ENCODE data around the gene TBX4.

The TBX4 gene

GRCh38 chr17:61452301-61453290, at the start of gene TBX4:
TBX4 (plus strand) TSS chr17:61452422; CDS start chr17:61456491, 4,069 bp downstream.
- no peaks in the 10 kb centered on the region for H3K36me3 Mint-ChIP-seq (ENCODE audit: low read depth)
- peaks cover 34% of the 10 kb centered on the region for H3K4me1 Mint-ChIP-seq (ENCODE audit: low read depth)
- H3K27ac Mint-ChIP-seq, result no peak within 1 kb of the TSS
- peaks cover 87% of the 10 kb centered on the region for H3K27me3 Mint-ChIP-seq
- intact Hi-C loops (cut with micrococcal nuclease), result no loop called here
- peak within 1 kb of the TSS; percentile 52 for H3K4me3 Mint-ChIP-seq
- no peaks in the 10 kb centered on the region for H3K9me3 Mint-ChIP-seq

DNA sequence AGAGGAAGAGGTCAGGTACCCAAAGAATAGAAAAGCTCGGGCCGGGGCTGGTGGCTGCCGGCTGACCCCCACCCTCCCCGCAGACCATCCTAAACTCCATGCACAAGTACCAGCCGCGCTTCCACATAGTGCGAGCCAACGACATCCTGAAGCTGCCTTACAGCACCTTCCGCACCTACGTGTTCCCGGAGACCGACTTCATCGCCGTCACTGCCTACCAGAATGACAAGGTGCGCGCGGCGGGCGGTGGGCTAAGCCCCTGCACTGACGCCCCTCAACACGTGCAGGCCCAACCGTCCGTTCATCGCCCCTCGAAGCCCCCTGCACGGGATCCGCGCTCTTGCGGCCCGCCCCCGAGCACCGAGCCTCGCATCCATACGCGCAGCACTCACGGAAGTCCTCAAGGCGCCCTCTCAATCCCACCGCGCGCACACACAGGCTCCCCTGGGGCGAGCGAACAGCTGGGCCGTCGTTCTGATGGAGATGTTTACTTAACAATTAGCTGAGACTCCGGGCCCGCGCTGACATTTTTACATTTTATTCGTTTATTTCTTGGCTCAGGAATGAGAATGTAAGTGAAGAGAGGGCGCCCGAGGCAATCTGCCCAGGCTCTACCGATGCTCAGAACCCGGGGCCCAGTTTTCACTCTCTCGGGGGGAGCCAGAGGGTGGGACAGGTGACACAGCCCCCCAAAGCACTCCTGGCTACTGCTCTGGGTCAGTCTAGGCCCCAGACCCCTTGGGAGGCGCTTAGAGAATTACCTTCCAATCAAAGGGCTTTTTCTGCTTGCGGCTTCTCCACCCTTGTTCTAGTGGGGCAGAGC, 49.0 kb upstream of the TBX4 start:
- peaks cover 49% of the 10 kb centered on the region for H3K4me1 Mint-ChIP-seq (ENCODE audit: low read depth)
- H3K9me3 Mint-ChIP-seq, result no peaks in the 10 kb centered on the region
- H3K4me3 Mint-ChIP-seq, result no peak overlapping the region
- H3K36me3 Mint-ChIP-seq (ENCODE audit: low read depth), result no peaks in the 10 kb centered on the region
- peaks cover 89% of the 10 kb centered on the region for H3K27me3 Mint-ChIP-seq
- intact Hi-C loops (cut with micrococcal nuclease), result no loop called here
- H3K27ac Mint-ChIP-seq, result no peak overlapping the region

GRCh38 chr17:61403801-61404662, 48.2 kb upstream of the TBX4 start:
- Mint-ChIP-seq H3K27me3 (peaks cover 88% of the 10 kb centered on the region), H3K27ac (no peak overlapping the region), H3K9me3 (no peaks in the 10 kb centered on the region), H3K4me1 (ENCODE audit: low read depth) (peaks cover 51% of the 10 kb centered on the region), H3K36me3 (ENCODE audit: low read depth) (no peaks in the 10 kb centered on the region), H3K4me3 (no peak overlapping the region)
- intact Hi-C loops (cut with micrococcal nuclease), result no loop called here

DNA sequence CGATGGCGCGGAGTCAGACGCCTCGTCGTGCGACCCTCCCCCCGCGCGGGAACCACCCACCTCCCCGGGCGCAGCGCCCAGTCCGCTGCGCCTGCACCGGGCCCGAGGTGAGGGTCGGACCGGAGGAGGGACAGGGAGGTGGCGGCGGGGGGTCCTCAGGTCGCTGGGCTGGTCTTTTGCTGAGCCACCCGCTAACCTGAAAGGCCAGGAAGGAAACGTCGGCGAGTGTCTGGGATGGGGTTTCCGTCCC, 47.6 kb upstream of the TBX4 start:
- Mint-ChIP-seq H3K36me3 (ENCODE audit: low read depth) (no peaks in the 10 kb centered on the region), H3K4me1 (ENCODE audit: low read depth) (peaks cover 51% of the 10 kb centered on the region), H3K9me3 (no peaks in the 10 kb centered on the region), H3K27ac (no peak overlapping the region), H3K27me3 (peaks cover 87% of the 10 kb centered on the region), H3K4me3 (no peak overlapping the region)
- intact Hi-C loops (cut with micrococcal nuclease), result no loop called here

DNA sequence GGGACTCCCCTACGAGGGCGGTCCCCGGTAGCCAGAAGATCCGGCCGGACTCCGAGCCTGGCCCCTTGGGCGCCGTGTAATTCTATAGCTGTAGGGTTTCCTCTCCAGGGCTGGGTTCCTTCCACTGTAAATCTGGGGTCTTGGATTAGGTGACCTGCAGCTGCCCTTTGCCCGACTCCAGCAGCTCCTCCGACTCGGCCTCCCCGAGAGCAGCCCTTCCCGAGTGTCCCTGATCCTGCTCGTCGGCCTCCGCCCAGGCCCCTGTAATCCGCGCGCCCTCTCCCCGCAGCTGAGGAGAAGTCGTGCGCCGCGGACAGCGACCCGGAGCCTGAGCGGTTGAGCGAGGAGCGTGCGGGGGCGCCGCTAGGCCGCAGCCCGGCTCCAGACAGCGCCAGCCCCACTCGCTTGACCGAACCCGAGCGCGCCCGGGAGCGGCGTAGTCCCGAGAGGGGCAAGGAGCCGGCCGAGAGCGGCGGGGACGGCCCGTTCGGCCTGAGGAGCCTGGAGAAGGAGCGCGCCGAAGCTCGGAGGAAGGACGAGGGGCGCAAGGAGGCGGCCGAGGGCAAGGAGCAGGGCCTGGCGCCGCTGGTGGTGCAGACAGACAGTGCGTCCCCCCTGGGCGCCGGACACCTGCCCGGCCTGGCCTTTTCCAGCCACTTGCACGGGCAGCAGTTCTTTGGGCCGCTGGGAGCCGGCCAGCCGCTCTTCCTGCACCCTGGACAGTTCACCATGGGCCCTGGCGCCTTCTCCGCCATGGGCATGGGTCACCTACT, 47.1 kb upstream of the TBX4 start:
- intact Hi-C loops (cut with micrococcal nuclease), result no loop called here

GRCh38 chr17:61405686-61406536, 46.3 kb upstream of the TBX4 start:
- intact Hi-C loops (cut with micrococcal nuclease), result no loop called here
- H3K4me1 Mint-ChIP-seq (ENCODE audit: low read depth), result peaks cover 58% of the 10 kb centered on the region
- H3K27me3 Mint-ChIP-seq, result peaks cover 93% of the 10 kb centered on the region
- no peaks in the 10 kb centered on the region for H3K9me3 Mint-ChIP-seq
- H3K36me3 Mint-ChIP-seq (ENCODE audit: low read depth), result no peaks in the 10 kb centered on the region
- H3K27ac Mint-ChIP-seq, result no peak overlapping the region
- H3K4me3 Mint-ChIP-seq, result no peak overlapping the region

More for the DNA sequence above, 47.1 kb upstream of the TBX4 start:
- Mint-ChIP-seq H3K27me3 (peaks cover 90% of the 10 kb centered on the region), H3K27ac (no peak overlapping the region), H3K4me1 (ENCODE audit: low read depth) (peaks cover 55% of the 10 kb centered on the region), H3K9me3 (no peaks in the 10 kb centered on the region), H3K4me3 (no peak overlapping the region), H3K36me3 (ENCODE audit: low read depth) (no peaks in the 10 kb centered on the region)

DNA sequence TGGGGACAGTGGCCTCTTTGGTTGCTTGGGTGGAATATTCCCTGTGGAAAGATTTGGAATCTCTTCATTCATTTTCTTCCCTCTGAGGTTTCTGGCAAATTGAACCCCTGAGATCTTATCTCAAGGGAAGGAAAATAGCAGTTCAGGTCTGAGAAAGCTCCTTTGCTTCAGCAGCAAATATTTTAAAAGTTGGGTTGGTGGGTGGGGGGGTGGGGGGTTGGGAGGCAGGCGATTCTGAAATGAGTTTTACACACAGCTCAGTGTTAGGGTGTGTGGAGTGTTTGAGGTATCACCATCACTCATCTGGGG, 45.7 kb upstream of the TBX4 start:
- Mint-ChIP-seq H3K9me3 (no peaks in the 10 kb centered on the region), H3K4me1 (ENCODE audit: low read depth) (peaks cover 56% of the 10 kb centered on the region), H3K36me3 (ENCODE audit: low read depth) (no peaks in the 10 kb centered on the region), H3K27me3 (peaks cover 92% of the 10 kb centered on the region), H3K4me3 (no peak overlapping the region), H3K27ac (no peak overlapping the region)
- intact Hi-C loops (cut with micrococcal nuclease), result no loop called here

DNA sequence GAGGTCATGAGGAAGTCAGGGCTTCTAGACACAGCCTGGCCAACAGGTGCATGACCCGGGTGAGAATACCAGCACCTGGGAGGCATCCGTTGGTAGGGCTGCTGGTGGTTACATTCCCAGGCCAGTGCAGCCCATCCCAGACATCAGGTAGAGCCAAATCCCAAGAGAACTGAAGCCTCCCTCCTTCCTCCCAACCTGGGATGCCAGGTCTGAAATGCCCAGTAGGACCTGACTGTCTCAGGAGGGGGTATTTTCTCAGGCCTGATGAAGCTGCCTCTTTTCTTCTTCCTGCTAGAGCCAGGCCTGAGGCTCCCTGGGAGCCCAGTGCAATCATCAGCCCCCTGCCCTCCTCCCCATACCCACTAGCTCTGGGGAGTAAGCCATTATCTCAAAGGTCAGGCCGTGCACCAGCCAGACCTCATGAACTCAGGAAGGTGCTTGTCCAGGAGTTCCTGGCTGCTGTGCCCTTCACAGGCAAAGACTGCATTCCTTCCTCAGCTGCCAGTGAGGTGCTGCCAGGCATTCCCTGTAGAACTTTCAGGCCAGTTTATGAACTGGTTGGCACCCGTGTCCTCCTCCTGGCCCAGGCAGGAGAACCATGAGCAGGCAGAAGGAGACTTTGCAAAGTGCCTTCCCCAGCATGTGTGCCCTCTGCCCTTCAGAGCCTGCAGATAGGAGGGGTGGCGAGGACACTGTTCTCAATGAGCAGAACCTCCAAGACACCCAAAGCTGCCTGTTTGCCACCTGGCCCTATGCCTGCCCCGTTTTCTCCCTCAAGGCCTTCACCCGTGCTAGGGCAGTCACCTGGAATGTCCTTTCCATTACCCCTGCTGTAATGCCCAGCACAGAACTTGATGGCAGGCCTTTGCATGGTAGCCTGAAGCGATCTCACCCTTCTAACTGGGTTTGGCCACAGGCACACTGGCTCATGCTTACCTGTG, 45.0 kb upstream of the TBX4 start:
- H3K36me3 Mint-ChIP-seq (ENCODE audit: low read depth), result no peaks in the 10 kb centered on the region
- H3K27ac Mint-ChIP-seq, result no peak overlapping the region
- H3K4me1 Mint-ChIP-seq (ENCODE audit: low read depth), result peaks cover 62% of the 10 kb centered on the region
- no peak overlapping the region for H3K4me3 Mint-ChIP-seq
- no peaks in the 10 kb centered on the region for H3K9me3 Mint-ChIP-seq
- intact Hi-C loops (cut with micrococcal nuclease), result no loop called here
- H3K27me3 Mint-ChIP-seq, result peaks cover 92% of the 10 kb centered on the region

DNA sequence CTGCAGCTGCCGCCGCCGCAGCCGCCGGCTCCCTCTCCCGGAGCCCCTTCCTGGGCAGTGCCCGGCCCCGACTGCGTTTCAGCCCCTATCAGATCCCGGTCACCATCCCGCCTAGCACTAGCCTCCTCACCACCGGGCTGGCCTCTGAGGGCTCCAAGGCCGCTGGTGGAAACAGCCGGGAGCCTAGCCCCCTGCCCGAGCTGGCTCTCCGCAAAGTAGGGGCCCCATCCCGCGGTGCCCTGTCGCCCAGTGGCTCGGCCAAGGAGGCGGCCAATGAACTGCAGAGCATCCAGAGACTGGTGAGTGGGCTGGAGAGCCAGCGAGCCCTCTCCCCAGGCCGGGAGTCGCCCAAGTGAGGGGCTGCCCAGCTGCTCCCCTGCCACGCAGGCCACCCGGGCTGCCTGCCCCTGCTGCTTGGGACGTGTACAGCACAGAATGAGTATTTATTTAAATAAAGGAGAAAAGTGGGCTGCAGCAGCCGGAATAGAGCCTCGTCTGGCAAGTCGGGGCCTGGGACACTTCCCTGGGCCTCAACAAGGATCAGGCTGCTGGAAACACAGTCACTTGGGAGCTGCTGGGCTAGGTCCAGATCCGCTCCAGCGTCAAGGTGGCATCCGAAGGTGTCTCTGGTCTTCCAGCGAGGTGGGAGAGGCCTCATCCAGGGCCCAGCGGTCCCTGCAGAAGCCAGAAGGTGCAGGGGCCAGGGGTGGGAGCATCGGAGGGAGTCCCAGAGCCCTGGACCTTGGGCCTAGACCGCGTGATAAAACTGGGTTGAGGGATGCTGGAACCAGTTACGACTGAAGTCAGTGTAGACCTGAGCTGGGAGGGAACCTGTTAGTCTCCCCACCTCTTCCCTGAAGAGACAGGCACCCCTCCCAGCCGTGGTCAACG, 43.8 kb upstream of the TBX4 start:
- Mint-ChIP-seq H3K36me3 (ENCODE audit: low read depth) (no peaks in the 10 kb centered on the region), H3K4me3 (peak overlapping the region; percentile 18), H3K4me1 (ENCODE audit: low read depth) (peaks cover 51% of the 10 kb centered on the region), H3K9me3 (no peaks in the 10 kb centered on the region), H3K27ac (no peak overlapping the region), H3K27me3 (peaks cover 90% of the 10 kb centered on the region)
- intact Hi-C loops (cut with micrococcal nuclease), result no loop called here

GRCh38 chr17:61409301-61410112, 42.7 kb upstream of the TBX4 start:
- H3K9me3 Mint-ChIP-seq, result no peaks in the 10 kb centered on the region

More at GRCh38 chr17:61409301-61410112, 42.7 kb upstream of the TBX4 start:
- Mint-ChIP-seq H3K4me3 (peak overlapping the region; percentile 69), H3K27me3 (peaks cover 89% of the 10 kb centered on the region), H3K36me3 (ENCODE audit: low read depth) (no peaks in the 10 kb centered on the region), H3K4me1 (ENCODE audit: low read depth) (peaks cover 41% of the 10 kb centered on the region), H3K27ac (no peak overlapping the region)
- intact Hi-C loops (cut with micrococcal nuclease), result loop anchor here (2.0 kb wide), 1 partner anchor 57 kb away; no protein-coding TSS in a partner anchor

Data from dendritic cell treated with granulocyte-macrophage colony-stimulating factor and Interleukin-4, amounts not matched to agents 40 ng/mL and 50 ng/mL, for 4 days (primary cell).